HG02759 (cell line): ENCODE measurements around the gene PAX7.

ENCODE experiments used
- ATAC-seq: cut with Tn5 transposase; IDR thresholded peaks from one replicate; pipeline ENCODE4 v1.9.1; 2021; ENCODE audit warnings: mild to moderate bottlenecking, moderate library complexity; ENCODE audit not compliant: unreplicated experiment

PAX7 gene

DNA sequence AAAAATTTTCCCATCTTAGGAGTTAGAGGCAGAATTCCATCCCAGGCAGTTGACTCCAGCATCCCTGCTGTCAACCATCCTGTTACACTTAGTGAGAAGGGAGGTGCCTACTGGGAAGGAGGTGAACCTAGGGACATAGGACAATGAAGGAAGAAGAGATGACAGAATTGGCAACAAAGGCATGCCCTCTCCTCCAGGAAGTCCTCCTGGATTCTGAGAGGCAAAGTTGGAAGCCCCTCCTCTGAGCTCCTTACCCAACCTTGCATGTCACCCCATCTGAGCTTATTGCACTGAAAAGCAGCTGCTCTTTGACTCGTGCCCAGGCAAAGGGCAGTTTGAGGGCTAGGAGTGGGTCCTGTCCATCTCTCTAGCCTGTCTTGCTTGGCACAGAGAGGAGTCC is 66.9 kb downstream of the PAX7 start:
- no peak for ATAC-seq

DNA sequence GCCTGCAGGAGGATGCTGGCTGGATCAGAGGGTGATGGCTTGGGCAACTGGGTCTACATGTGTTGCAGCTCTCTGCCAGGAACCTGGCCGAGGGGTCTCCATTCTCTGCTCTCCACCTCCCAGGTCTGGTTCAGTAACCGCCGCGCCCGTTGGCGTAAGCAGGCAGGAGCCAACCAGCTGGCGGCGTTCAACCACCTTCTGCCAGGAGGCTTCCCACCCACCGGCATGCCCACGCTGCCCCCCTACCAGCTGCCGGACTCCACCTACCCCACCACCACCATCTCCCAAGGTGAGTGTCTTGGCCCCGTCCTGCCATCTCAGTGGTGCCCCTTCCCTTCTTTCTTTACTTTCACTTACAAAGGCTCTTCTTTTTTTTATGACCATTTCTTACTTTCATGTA is 69.9 kb downstream of the PAX7 start:
- ATAC-seq: no peak

DNA sequence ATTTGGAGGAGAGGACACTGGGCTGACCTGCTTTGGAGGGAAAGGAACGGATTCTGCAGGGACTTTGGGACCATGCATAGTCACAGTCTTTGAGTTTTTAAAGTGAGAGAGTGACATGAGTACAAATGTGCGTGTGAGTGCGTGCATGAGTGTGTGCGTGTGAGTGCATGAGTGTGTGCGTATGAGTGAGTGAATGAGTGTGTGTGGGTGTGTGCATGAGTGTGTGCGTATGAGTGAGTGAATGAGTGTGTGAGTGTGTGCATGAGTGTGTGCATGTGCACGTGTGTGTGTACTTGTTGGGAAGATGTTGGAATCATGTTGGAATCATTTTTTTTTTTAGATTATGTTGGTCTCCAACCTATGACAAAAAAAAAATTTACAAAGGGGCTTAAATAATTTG is 70.5 kb downstream of the PAX7 start:
- no peak for ATAC-seq

DNA sequence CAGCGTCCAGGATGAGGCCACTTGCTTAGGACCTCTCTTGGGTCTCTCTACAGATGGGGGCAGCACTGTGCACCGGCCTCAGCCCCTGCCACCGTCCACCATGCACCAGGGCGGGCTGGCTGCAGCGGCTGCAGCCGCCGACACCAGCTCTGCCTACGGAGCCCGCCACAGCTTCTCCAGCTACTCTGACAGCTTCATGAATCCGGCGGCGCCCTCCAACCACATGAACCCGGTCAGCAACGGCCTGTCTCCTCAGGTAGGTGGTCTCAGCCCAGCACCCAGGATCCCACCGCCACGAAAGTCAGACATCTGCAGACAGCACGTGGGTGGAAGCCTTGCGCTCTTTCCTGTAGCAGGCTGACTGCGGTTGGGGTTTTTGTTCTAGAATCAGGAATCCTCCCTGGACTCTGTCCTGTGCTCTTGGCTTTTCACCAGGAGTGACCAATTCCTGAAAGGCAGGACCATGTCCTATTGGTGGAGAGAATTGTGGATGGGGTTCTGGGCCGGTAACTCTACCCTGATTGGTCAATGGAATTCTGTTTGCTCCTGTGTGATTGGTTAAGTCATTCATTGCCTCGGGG is 72.5 kb downstream of the PAX7 start:
- ATAC-seq: no peak

DNA sequence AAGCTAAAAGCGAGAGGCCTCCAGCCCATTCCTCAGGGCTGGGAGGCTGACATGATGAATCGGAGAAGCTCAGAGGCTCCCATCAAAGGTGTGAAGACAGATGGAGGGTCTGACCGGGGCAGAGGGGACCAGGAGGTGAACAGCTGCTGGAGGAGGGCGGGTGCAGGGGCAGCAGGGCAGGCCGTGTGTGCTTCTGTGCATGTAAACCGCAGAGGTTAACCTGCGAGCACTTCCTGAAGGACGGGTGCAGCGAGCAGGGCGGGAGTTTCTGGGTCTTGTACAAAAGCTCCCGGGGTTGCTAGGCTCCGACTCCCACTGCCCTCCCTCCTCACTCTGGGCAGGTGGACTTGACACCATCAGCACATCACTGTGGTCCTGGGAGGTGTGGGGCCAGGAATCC is 75.2 kb downstream of the PAX7 start:
- ATAC-seq: no peak

DNA sequence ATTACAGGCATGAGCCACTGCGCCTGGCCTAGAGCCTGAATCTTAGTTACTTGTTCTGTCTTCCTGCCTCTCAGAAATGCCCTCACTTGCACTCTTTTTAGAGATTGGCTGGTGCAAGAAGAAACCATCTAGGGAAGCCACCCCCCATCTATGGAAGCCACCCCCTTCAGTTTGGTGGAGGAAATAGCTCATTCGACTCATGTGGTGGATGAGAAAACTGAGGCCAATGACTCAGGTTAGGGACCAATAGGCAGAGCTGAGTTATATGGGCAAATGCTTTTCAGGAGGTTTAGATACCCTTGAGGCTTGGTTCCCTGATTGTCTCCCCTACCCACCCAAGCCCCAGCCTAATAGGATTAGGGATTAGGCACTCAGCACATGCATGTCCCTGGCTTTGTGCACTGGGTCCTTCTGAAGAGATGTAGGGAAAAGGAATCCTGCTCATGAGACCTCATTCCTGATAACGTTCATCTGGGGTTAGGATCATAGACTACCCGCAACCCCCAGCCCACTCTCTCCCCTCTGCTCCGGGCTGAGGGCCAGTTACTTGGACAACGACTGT is 77.1 kb downstream of the PAX7 start:
- no peak for ATAC-seq

DNA sequence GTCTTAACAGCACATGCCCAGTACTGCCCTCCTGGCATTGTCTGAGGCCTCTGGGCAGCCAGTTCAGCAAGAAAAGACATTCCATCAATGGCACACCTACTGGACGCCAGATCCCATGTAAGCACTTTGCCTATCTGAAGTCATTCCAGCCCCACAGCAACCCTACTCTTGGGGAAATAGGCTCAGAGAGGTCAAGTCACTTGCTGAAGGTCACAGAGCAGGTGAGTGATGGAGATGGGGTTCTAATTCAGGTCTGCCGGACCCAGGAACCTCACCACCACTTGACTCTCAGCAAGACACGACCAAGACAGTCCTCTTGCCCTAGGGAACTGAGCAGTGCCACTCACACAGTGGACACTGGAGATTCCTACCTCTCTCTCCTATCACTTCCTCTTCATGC is 79.4 kb downstream of the PAX7 start:
- no peak for ATAC-seq

DNA sequence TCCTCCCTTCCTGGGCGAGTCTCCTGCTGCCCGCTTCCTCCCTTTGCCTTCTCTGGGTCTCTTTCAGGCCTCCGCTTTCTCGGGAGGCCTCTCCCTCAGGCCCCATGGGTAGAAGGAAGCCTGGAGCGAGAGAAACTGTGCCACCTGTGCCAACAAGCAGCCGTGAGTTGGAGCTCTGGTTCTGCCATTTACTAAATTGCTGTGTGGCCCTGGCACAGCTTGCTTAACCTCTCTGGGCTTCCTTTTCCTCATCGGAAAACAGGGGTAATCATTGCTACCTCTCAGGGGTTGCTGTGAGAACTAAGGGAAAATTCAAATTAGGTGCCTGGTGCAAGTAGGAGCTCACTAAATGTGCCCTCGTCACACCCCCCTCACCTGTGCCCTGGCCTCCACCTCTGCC is 80.4 kb downstream of the PAX7 start:
- ATAC-seq: no peak

DNA sequence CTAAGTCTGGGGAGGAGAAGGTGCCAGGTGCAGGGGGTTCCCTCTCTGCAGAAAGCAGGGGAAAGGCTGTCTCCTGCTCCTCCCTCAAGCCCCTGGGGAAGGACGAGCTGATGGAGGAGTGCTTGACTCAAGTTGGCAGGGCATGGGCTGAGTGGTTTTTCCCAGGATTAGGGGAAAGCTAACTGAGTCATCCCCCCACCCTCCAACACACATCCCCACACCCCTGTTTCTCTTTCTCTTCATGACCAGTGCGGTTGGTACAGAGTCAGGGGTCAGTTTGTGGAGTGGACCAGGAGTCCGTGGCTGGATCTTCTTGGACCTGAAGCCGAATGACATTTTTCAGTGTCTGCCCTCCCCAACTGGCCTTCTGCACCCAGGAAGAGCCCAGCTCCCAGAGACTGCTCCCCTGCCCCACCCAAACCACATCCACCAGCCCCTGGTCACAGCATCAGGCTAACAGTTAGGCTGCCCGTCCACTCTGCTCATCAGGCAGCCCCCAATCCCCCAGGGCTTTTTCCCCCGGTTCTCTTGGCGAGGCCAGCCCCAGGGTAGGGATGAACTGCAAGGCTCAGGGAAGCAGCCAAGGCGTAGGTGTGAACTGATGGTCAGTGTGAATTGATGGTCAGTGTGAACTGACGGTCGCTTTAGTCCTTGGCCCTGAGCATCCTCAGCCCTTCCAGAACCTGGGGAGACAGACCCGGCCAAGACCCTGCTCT is 81.0 kb downstream of the PAX7 start:
- ATAC-seq: no peak

DNA sequence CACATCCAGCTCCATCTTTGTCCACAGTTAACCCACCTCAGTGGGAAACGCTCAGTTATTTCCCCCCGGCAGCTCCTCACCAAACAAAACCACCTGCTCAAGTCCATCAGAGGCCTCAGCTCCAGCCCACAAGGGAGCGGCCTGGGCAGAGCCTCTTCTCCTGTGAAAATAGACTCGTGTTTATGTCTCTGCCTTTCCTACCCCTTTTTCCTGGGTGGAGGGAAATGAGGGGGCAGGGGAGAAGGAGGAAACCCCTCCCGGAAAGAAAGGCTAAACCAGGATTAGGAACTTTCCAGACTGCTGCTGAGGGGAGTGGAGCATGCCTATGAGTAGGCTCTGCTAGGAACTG is 81.6 kb downstream of the PAX7 start:
- no peak for ATAC-seq

DNA sequence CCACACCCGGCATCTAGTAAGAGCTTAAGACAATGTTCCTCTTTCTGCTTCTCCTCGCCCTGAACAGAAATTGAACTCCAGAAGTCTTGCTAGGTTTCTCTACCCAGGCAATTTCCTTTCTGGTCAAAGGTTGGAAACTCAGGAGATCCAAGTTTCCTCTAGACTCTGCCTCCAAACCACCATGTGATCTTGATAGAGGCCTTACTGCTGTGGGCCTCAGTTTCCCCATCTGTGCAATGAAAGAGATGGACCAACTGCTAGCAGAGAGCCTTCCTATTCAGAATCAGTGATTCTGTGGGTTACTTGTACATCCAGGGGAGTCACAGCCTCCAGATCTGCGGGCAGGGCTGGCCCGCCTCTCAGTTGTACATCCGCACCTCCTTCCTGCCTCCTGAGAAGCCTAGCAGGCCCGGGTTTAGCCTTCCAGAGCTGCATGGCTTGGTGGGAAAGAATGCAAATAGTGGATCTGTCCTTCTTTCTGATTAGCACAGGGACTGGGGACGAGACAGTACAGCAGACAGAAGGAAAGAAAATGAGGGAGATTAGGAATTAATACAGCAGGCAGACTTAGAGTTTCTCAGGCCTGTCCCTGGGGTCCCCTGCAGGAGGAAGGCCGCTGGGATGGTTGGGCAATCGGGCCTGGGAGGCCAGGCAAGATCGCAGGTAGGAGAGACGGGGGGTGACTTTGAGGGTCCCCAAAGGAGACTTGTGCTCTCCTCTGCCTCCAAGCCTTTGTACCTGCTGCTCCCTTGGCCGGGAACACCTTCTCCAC is 83.9 kb downstream of the PAX7 start:
- ATAC-seq: no peak

DNA sequence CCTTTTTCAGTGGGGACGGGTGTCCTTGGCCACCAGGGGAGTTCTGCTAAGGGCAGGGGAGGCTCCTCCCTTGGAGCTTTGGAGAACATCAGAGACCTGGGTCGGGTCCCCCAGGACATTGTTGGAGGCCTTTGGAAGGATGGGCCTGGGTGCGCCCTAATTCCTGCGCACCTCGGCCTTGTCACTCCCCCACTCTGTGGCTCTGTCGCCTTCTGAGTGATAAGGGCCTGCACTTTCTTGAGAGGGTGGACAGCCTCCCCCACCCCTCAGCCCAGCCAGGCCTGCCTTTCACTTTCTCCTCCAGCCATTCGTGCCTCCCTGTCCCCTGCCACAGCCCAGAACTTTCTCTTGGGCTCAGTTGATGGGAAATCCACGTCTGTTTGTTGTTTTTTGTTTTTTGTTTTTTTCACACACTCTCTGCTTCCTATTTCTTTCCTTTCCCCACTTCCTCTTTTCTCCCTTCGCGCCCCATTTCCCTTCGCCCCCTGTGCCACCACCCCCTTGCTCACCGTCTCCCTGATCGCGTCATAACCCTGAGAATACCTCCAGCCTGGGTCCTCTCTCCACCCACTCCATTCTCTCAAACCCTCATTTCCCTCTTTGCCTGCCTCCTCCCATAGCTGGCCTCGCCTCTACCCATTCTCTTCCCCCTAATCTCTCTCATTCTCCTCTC is 85.6 kb downstream of the PAX7 start:
- ATAC-seq: no peak

DNA sequence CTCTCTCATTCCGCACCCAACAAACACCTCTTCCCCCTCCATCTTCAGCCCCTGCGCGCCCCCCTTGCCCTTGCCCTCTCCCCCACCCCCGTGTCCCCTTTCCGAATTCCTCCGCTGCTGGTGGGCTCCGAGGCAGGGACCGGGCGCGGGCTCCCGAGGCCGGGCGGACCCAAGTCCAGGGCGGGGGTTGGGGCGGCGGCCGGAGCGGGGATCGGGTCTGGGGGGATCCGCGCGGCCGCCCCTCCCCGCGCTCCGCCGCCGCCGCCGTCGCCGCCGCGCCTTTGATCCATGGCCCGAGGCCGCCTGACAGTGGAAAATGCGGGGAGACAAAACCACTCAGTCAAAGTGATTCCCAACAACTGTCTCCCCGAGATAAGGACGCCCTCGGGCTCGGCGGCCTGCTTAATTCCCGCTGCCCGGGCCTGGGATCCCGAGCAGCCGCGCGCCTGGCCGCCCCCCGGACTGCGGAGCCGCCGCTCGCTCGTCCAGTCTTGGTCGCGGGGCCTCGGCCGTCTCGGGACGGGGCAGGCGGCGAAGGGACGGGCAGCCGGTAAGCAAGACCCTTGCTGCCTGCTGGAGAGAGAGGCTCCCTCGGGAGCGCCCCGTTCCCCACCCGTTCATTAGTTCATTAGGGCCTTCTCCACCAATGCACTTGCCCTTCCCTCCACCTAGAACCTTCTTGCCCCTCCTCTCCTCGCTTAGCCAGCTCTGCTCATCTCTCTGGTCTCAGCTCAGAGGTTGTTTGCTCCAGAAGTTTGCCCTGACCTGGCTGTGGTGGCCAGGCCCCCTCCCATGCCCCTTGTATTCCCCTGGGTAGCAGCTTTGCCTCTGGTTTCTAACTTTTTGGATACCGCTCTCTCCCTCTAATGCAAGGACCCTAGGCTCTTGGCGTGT is 86.4 kb downstream of the PAX7 start:
- no peak for ATAC-seq

DNA sequence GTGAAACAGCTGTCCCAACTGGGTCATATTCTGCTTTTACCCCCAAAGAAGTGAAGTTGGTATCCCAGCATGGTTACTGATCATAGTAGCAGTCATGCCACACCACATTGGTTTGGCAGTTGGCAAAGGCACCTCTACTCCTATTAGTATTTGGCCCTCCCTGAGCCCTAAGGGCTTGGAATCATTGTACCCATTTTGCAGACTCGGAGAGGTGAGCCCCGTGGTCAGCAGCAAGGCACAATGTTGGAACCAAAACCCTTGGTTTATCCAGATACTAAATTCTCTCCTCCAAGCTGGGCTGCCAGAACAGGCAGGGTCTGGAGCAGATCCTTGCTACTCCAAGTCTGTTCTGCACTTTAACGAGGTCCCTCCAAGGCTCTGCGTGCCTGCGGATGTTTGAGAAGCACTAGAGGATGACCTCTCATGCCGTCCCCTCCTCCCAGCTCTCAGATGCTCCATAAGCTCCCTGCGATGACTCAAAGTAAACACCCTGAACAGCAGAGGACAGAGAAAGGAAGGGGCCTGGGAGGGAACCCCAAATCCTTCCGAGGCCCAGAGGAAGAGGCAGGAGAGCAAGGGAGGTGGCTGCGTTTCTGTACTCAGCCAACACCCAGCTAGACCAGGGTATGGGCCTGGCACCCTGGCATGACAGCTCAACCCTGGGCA is 89.3 kb downstream of the PAX7 start:
- no peak for ATAC-seq

DNA sequence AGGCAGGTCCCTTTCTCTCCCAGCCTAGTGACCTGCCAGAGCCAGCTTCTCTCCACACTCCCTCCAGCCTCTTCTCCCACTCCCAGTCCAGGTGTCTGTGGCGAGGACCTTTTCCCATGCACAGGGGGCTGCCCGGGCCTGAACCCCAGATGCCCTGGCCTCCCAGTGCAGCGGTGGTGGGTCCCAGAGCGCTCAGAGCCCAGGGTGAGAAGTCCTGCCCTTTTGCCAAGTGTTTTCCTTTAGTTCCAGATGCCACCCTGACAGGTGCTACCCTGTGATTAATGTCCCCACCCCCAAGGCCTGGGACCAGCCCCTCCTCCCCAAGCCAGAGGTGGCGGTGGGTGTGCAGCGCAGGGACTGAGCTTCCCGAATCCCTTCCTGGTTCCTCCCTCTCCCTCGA is 90.4 kb downstream of the PAX7 start:
- ATAC-seq: no peak

DNA sequence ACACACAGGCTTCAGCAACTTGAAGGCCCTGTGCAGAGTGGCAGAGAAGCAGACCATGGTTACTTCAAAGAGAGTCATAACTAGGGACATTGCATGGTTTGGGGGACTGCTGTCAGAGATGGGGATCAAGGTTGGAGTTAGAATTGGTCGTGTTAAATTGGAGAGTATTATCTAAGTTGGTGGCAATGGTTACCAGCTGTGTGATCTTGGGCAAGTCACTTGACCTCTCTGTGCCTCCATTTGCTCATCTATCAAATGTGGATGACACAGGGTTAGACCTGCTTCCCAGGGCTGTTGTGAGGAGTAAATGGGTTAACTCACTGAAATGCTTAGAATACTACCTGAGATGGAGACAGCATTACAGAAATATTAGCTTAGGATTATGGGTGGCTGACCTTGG is 91.1 kb downstream of the PAX7 start:
- no peak for ATAC-seq

DNA sequence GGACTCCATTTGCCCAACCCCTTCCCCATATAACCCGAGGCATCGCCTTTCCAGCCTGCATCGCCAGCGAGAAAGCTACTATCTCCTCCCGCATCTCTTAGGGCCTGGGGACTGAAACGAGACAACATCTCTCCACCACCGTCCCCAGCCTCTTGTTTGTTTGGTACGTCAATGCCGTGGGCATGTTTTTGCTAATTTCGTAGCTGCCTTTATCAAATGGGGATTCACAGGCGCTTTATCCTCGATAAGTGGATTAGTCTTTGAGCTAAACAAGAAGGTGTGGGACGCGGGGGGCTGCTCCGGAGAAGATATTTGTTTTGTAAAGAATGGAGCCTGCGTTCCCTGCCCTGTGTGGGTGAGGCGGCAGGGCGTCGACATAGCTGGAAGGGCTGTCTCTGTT is 91.6 kb downstream of the PAX7 start:
- no peak for ATAC-seq

DNA sequence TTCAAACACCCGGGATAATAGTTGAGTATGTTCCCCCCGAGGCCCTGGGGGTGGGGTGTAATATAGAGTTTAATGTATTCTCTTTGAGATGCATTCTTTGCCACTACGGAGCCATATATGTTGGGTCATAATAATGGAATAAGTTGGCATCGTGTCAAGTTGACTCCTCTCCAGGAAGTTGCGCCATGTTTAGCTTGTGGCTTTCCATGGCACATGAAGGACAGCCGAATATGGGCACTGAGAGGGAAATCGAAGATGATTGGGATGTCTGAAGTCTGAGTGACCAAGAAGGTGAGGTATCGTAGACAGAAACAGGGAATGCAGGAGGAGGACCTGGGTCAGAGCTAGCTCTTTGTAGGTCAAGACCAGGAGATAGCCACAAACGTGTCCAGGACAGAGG is 92.6 kb downstream of the PAX7 start:
- no peak for ATAC-seq

DNA sequence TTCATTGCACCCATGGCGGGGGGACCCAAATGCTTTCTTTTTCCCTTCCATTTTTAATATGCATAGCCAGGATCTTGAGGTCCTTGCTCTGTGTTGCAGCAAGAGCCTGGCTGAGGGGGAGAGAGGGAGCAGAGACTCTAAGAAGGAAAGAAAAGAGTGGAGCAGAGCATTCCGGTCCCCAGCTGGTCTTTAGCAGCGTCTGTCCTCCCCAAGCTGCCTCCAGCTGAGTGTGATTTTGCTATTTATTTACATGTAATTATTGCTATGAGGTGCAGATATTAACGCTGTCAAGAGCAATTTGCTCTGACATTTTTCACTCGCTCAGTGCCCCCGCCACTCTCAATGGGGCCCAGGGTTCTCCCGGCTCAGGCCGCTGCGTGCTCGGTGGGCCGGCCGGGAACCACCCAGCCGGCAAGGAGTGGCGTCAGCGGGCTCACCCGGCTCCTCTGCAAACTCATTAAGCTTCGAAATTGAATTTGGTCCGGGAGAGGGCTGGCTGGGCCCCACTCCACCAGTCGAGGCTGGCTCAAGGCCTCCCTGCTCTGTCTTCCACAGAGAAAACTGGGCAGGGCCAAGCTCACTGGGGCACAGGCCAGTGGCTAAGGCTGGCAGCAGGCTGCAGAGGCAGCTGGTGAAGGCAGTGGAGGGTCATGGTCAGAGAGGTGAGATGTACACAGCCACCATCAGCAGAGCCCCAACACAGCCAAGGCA is 93.2 kb downstream of the PAX7 start:
- ATAC-seq: no peak
